H9 (cell line): ENCODE data around the gene RNF125. TPM values are rescaled to one million over a fixed set of nuclear protein-coding genes. Genes with fewer than 3 reads are reported as not detected.

Experiments
- DNase-seq: peaks from one replicate; pipeline ENCODE4 v3.0.0-alpha.2; 2017
- H2AFZ ChIP-seq: one replicate; pipeline ENCODE4 v1.6.1; 2013; ENCODE audit warnings: mild to moderate bottlenecking, low read length, control low read depth, moderate library complexity
- H2AK5ac ChIP-seq: 2 replicates; pipeline ENCODE4 v1.6.1; 2013; ENCODE audit warnings: low read length, control low read depth, mixed read lengths; ENCODE audit not compliant: insufficient read length
- H2BK120ac ChIP-seq: one replicate; pipeline ENCODE4 v1.6.1; 2013; ENCODE audit warnings: low read depth, mild to moderate bottlenecking, low read length, control low read depth, inconsistent platforms; ENCODE audit not compliant: poor library complexity, severe bottlenecking
- H2BK12ac ChIP-seq: 2 replicates; pipeline ENCODE4 v1.6.1; 2013; ENCODE audit warnings: low read length, control low read depth, mixed read lengths, low read depth; ENCODE audit not compliant: insufficient read length
- H2BK15ac ChIP-seq: 2 replicates; pipeline ENCODE4 v1.6.1; 2013; ENCODE audit warnings: low read depth, low read length, control low read depth
- H2BK20ac ChIP-seq: one replicate; pipeline ENCODE4 v1.6.1; 2013; ENCODE audit warnings: low read depth, mild to moderate bottlenecking, low read length, control low read depth, inconsistent platforms; ENCODE audit not compliant: poor library complexity, severe bottlenecking
- H2BK5ac ChIP-seq: 2 replicates; pipeline ENCODE4 v1.6.1; 2013; ENCODE audit warnings: low read length, control low read depth, mixed read lengths; ENCODE audit not compliant: insufficient read length
- H3K14ac ChIP-seq: 2 replicates; pipeline ENCODE4 v1.6.1; 2013; ENCODE audit warnings: low read length, control low read depth; ENCODE audit not compliant: insufficient read depth
- H3K18ac ChIP-seq: 2 replicates; pipeline ENCODE4 v1.6.1; 2013; ENCODE audit warnings: low read depth, mild to moderate bottlenecking, mixed read lengths, low read length, control low read depth; ENCODE audit not compliant: insufficient read length
- H3K23ac ChIP-seq: 2 replicates; pipeline ENCODE4 v1.6.1; 2013; ENCODE audit warnings: low read length, control low read depth, mixed read lengths, low read depth; ENCODE audit not compliant: insufficient read length
- H3K23me2 ChIP-seq: 2 replicates; pipeline ENCODE4 v1.6.1; 2013; ENCODE audit warnings: low read depth, mild to moderate bottlenecking, mixed read lengths, low read length, control low read depth; ENCODE audit not compliant: insufficient read length, poor library complexity, severe bottlenecking
- H3K27ac ChIP-seq: 2 replicates; pipeline ENCODE4 v1.5.1; 2013; ENCODE audit warnings: low read length, control low read depth, mixed read lengths, low read depth; ENCODE audit not compliant: insufficient read length
- H3K27me3 ChIP-seq: 2 replicates; pipeline ENCODE4 v1.6.1; 2013; ENCODE audit warnings: low read length, control low read depth, inconsistent platforms; ENCODE audit not compliant: insufficient read depth
- H3K4ac ChIP-seq: 2 replicates; pipeline ENCODE4 v1.6.1; 2013; ENCODE audit warnings: low read depth, mild to moderate bottlenecking, control low read depth, inconsistent platforms, low read length, moderate library complexity
- H3K4me1 ChIP-seq: 2 replicates; pipeline ENCODE4 v1.6.1; 2013; ENCODE audit warnings: low read length, control low read depth, inconsistent platforms; ENCODE audit not compliant: insufficient read depth
- H3K4me2 ChIP-seq: 2 replicates; pipeline ENCODE4 v1.6.1; 2013; ENCODE audit warnings: low read length, control low read depth, mixed read lengths; ENCODE audit not compliant: insufficient read length, insufficient read depth
- H3K56ac ChIP-seq: 2 replicates; pipeline ENCODE4 v1.6.1; 2013; ENCODE audit warnings: low read depth, mild to moderate bottlenecking, mixed read lengths, low read length, control low read depth; ENCODE audit not compliant: insufficient read length
- H3K79me1 ChIP-seq: 2 replicates; pipeline ENCODE4 v1.6.1; 2013; ENCODE audit warnings: low read depth, mild to moderate bottlenecking, moderate library complexity, low read length, control low read depth, inconsistent platforms; ENCODE audit not compliant: insufficient read depth, poor library complexity, severe bottlenecking
- H3K79me2 ChIP-seq: 2 replicates; pipeline ENCODE4 v1.6.1; 2013; ENCODE audit warnings: low read length, control low read depth, inconsistent platforms; ENCODE audit not compliant: insufficient read depth
- H3K9ac ChIP-seq: 2 replicates; pipeline ENCODE4 v1.6.1; 2013; ENCODE audit warnings: low read length, control low read depth, mixed read lengths; ENCODE audit not compliant: insufficient read length; ENCODE audit errors: extremely low read depth
- H3K9me3 ChIP-seq: one replicate; pipeline ENCODE4 v1.6.1; 2013; ENCODE audit warnings: low read depth, low read length, inconsistent platforms; ENCODE audit not compliant: control insufficient read depth
- H3T11ph ChIP-seq: one replicate; pipeline ENCODE4 v1.6.1; 2013; ENCODE audit warnings: mild to moderate bottlenecking, low read length, control low read depth, inconsistent platforms
- H4K20me1 ChIP-seq: one replicate; pipeline ENCODE4 v1.6.1; 2013; ENCODE audit not compliant: control insufficient read depth, insufficient read length, insufficient read depth
- H4K5ac ChIP-seq: 2 replicates; pipeline ENCODE4 v1.6.1; 2013; ENCODE audit warnings: low read depth, mild to moderate bottlenecking, mixed read lengths, low read length, control low read depth; ENCODE audit not compliant: insufficient read length
- H4K8ac ChIP-seq: replicated peaks from 2 replicates; pipeline ENCODE4 v1.6.1; 2013; ENCODE audit warnings: low read length, control low read depth, mixed read lengths, low read depth; ENCODE audit not compliant: insufficient read length
- H4K91ac ChIP-seq: 2 replicates; pipeline ENCODE4 v1.6.1; 2013; ENCODE audit warnings: low read depth, mild to moderate bottlenecking, moderate library complexity, mixed read lengths, low read length, control low read depth; ENCODE audit not compliant: insufficient read length
- H3K27ac Mint-ChIP-seq, 3 experiments: 2 replicates in 2 of 3; 3 replicates in 1 of 3; pipeline ENCODE4 v1.8.0; 2020 to 2021; ENCODE audit warnings: mixed read lengths in 3 of 3, mild to moderate bottlenecking in 1 of 3, moderate library complexity in 1 of 3
- H3K27me3 Mint-ChIP-seq: 2 replicates; pipeline ENCODE4 v1.8.0; 2021; ENCODE audit warnings: low read depth, mild to moderate bottlenecking, moderate library complexity, mixed read lengths
- H3K36me3 Mint-ChIP-seq, 3 experiments: 2 replicates in 2 of 3; 3 replicates in 1 of 3; pipeline ENCODE4 v1.8.0; 2020 to 2021; ENCODE audit warnings: low read depth in 3 of 3, mixed read lengths in 3 of 3; ENCODE audit not compliant: insufficient read depth in 1 of 3
- H3K4me1 Mint-ChIP-seq, 2 experiments: 2 replicates each; pipeline ENCODE4 v1.8.0; 2020; ENCODE audit warnings: mixed read lengths in 2 of 2
- H3K4me3 Mint-ChIP-seq, 2 experiments: 2 replicates in 1 of 2; 3 replicates in 1 of 2; pipeline ENCODE4 v1.8.0; 2020 to 2021; ENCODE audit warnings: mild to moderate bottlenecking in 2 of 2, mixed read lengths in 2 of 2, moderate library complexity in 1 of 2
- H3K9me3 Mint-ChIP-seq, 2 experiments: 2 replicates in 1 of 2; 3 replicates in 1 of 2; pipeline ENCODE4 v1.8.0; 2020; ENCODE audit warnings: mild to moderate bottlenecking in 2 of 2, mixed read lengths in 2 of 2, moderate library complexity in 1 of 2
- CTCF ChIP-seq: fragments of 200-600 bp; sonication (generic); conservative IDR thresholded peaks from 3 replicates; pipeline ENCODE4 v1.8.0; 2021; ENCODE audit warnings: antibody characterized with exemption, mild to moderate bottlenecking
- WGBS: extraction: QIAGEN DNeasy Blood & Tissue Kit; methylation state at CpG from one replicate; pipeline ENCODE4 v1.1.7; 2013; ENCODE audit warnings: missing lambda C conversion rate, low lambda C conversion rate, mixed read lengths; ENCODE audit not compliant: insufficient read length; ENCODE audit errors: extremely low coverage; 5-methylcytosine and 5-hydroxymethylcytosine counted together
- total RNA-seq: library from RNA; stranded (reverse); gene quantifications from 2 replicates; pipeline ENCODE4 v1.2.1, GENCODE V29; 2021

RNF125 gene
- total RNA-seq, 1 experiment from 2014 or later = 8.3 TPM

GRCh38 chr18:32093523-32093922 lies 74.9 kb downstream of the RNF125 start:
- H4K20me1 ChIP-seq = no peaks in the 10 kb centered on the region
- Mint-ChIP-seq H3K27ac (peak overlapping the region; percentile 59 to 87 (median 81); a peak in 6 of 7 replicates), H3K4me1 (peaks cover 26 to 32% of the 10 kb centered on the region in 2 experiments), H3K9me3 (peaks cover 0 to 2% of the 10 kb centered on the region in 2 experiments; a peak in 1 of 5 replicates), H3K27me3 (no peaks in the 10 kb centered on the region), H3K36me3 (peaks cover 14 to 36% (median 31%) of the 10 kb centered on the region in 3 experiments), H3K4me3 (peak overlapping the region; percentile 95 to 98)
- no peak overlapping the region for H4K91ac ChIP-seq
- no peaks in the 10 kb centered on the region for H3K4me1 ChIP-seq
- H3K4me2 ChIP-seq = peak overlapping the region; percentile 99
- H2AK5ac ChIP-seq = no peak overlapping the region
- H3K4ac ChIP-seq = no peak overlapping the region
- H3K23me2 ChIP-seq = peaks cover 7% of the 10 kb centered on the region
- peaks cover 34% of the 10 kb centered on the region for H3K79me2 ChIP-seq
- H4K5ac ChIP-seq = no peak overlapping the region
- H3K79me1 ChIP-seq = peaks cover 3% of the 10 kb centered on the region
- H2BK120ac ChIP-seq = no peak overlapping the region
- no peak overlapping the region for H3K23ac ChIP-seq
- no peak for TF ChIP-seq CTCF
- no CpG with 5 or more reads among the region's 7 CpGs for whole genome bisulfite sequencing
- no peaks in the 10 kb centered on the region for H3K27me3 ChIP-seq
- no peak for DNase-seq
- H3K18ac ChIP-seq = no peak overlapping the region
- no peak overlapping the region for H2BK15ac ChIP-seq
- H3K14ac ChIP-seq = no peak overlapping the region
- H3K56ac ChIP-seq = no peak overlapping the region
- H3T11ph ChIP-seq = no peak overlapping the region
- H3K9me3 ChIP-seq = no peaks in the 10 kb centered on the region
- no peak overlapping the region for H2AFZ ChIP-seq
- no peak overlapping the region for H2BK20ac ChIP-seq
- H4K8ac ChIP-seq = no peak overlapping the region
- peak overlapping the region; percentile 72 for H3K9ac ChIP-seq
- H3K27ac ChIP-seq = no peak overlapping the region
- H2BK5ac ChIP-seq = no peak overlapping the region
- H2BK12ac ChIP-seq = no peak overlapping the region
